Heart left ventricle (tissue), 16 donors: Measurements from ENCODE around the gene DLGAP4. TPM values are rescaled to one million over a fixed set of nuclear protein-coding genes. Genes with fewer than 3 reads are reported as not detected.

Source experiments
- ATAC-seq, 4 donors: fragments of 200-7000 bp; cut with Tn5 transposase; one replicate each; pipeline ENCODE4 v1.9.1; 2020 to 2022; ENCODE audit warnings: moderate library complexity in 4 of 4, mild to moderate bottlenecking in 3 of 4, moderate number of reproducible peaks in 1 of 4
- DNase-seq, 5 donors: peaks; one replicate each; pipeline ENCODE4 v3.0.0-alpha.2; 2020
- H3K27ac ChIP-seq, 12 donors: fragments of 200-600 bp; sonication (generic) in 4 of 12; one replicate each; pipeline versions ENCODE4 v1.5.0 to v1.8.0; 2016 to 2022; ENCODE audit warnings: mild to moderate bottlenecking in 2 of 12
- H3K27me3 ChIP-seq, 9 donors: fragments of 200-600 bp; sonication (generic) in 2 of 9; one replicate each; pipeline versions ENCODE4 v1.5.1 to v1.8.0; 2016 to 2022; ENCODE audit warnings: mild to moderate bottlenecking in 3 of 9
- H3K36me3 ChIP-seq, 9 donors: fragments of 200-600 bp; sonication (generic) in 2 of 9; one replicate each; pipeline versions ENCODE4 v1.5.0 to v1.8.0; 2018 to 2022; ENCODE audit warnings: mild to moderate bottlenecking in 2 of 9
- H3K4me1 ChIP-seq, 12 donors: fragments of 200-600 bp; sonication (generic) in 4 of 12; one replicate each; pipeline versions ENCODE4 v1.5.0 to v1.8.0; 2016 to 2022; ENCODE audit warnings: mild to moderate bottlenecking in 3 of 12
- H3K4me3 ChIP-seq, 12 donors: fragments of 200-600 bp; sonication (generic) in 4 of 12; one replicate each; pipeline versions ENCODE4 v1.5.0 to v1.8.0; 2017 to 2022; ENCODE audit warnings: mild to moderate bottlenecking in 9 of 12, moderate library complexity in 4 of 12
- H3K9me3 ChIP-seq, 12 donors: fragments of 200-600 bp; sonication (generic) in 4 of 12; one replicate each; pipeline versions ENCODE4 v1.5.0 to v1.8.0; 2016 to 2022; ENCODE audit warnings: mild to moderate bottlenecking in 1 of 12
- POLR2A ChIP-seq, 2 donors: fragments of 450-650 bp; IDR thresholded peaks; one replicate each; pipeline ENCODE4 v1.6.1; 2017; ENCODE audit warnings: antibody characterized with exemption in 2 of 2, mild to moderate bottlenecking in 2 of 2, moderate library complexity in 2 of 2
- WGBS, 4 donors: extraction: QIAGEN DNeasy Blood & Tissue Kit in 2 of 4; methylation state at CpG; one replicate each; pipeline versions ENCODE4 v1.1.5 to v1.1.7; 2013 to 2018; 5-methylcytosine and 5-hydroxymethylcytosine counted together
- intact Hi-C, 10 donors: fragments of 100-400 bp; cut with DNase I; formaldehyde crosslinking; loops; one replicate each; pipeline versions ENCODE4 v1.11.1 to v1.14.2; 2022
- polyA plus RNA-seq, 2 donors: library from polyadenylated mRNA; stranded (reverse); fragments of 200-250 nt; gene quantifications; one replicate each; pipeline ENCODE4 v1.2.3, GENCODE V29; 2013
- total RNA-seq, 9 donors: library from RNA; depleted of rRNA in 2 of 9; stranded (reverse); fragments of >200 nt in 2 of 9; fragmentation: NEBNext Ultra II Directional in 3 of 9; extraction: Animal tissue kit (Norgen Biotek cat#: 25700) in 3 of 9; gene quantifications; one replicate each; pipeline versions ENCODE4 v1.1.0 to v1.2.4, GENCODE V29; 2016 to 2023
- TF ChIP-seq, protein P1 (sequence below), 12 donors: fragments of 200-600 bp; sonication (generic) in 4 of 12; IDR thresholded peaks; one replicate each; pipeline versions ENCODE4 v1.5.0 to v1.8.0; 2018 to 2022; ENCODE audit warnings: antibody characterized with exemption in 12 of 12, mild to moderate bottlenecking in 5 of 12
- donor health status: ischemic (EF 13 %, LVEDD 7.1; RV severe dilation, severe dysfunction).
- donor health status: healthy with polysubstance abuse.
- donor health status: DM: no; HTN: yes; CAD: no.
- donor health status: DM: no; HTN: no; CAD: no.
- donor health status: ischemic (EF 25% LVEDD 6.9; RV normal size, moderate dysfunction).
- donor health status: ischemic (EF 25% LVEDD 5.7; RV mildly dilated, moderate dysfunction).
- donor health status: healthy.
- donor health status: DM: yes; HTN: yes; CAD: no.
- donor health status: ischemic (EF 35%, LVEDD 5.7; RV mildly dilated, moderate dysfunction).
- donor health status: nonischemic (EF 11% LVEDD 7.7; RV severe dilation, severe dysfunction).
- donor health status: DM: yes; HTN: yes; CAD: no.
- donor health status: PGD.
- donor health status: ischemic (EF 29% LVEDD 5.4; RV normal size, mild dysfunction).
- donor health status: nonischemic (EF 23%, LVEDD 6.1; RV moderate dilation, normal function).

DLGAP4 gene
- total and polyA plus RNA-seq, 11 donors = 25.6 to 76.7 (median 55.1) TPM

DNA sequence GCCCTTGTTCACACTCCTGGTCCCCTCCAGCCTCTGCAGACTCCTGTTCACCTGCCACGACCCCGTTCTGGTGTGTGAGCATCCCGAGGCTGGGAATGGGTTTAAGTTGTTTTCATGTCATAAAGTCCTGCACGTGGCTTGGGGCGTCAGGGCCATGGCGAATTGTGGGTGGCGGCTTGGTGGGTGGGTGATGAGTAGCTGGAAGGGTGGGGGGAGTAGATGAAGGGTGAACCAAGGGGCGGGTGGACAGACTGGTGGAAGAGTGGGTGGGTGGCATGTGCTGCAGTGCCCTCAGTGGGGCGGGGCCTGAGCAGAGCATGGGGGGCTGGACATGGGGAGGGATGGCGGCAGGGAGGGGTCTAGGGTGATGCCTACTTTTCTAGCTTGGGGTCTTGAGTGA, 54.3 kb downstream of the DLGAP4 start:
- TF ChIP-seq, protein P1, sequence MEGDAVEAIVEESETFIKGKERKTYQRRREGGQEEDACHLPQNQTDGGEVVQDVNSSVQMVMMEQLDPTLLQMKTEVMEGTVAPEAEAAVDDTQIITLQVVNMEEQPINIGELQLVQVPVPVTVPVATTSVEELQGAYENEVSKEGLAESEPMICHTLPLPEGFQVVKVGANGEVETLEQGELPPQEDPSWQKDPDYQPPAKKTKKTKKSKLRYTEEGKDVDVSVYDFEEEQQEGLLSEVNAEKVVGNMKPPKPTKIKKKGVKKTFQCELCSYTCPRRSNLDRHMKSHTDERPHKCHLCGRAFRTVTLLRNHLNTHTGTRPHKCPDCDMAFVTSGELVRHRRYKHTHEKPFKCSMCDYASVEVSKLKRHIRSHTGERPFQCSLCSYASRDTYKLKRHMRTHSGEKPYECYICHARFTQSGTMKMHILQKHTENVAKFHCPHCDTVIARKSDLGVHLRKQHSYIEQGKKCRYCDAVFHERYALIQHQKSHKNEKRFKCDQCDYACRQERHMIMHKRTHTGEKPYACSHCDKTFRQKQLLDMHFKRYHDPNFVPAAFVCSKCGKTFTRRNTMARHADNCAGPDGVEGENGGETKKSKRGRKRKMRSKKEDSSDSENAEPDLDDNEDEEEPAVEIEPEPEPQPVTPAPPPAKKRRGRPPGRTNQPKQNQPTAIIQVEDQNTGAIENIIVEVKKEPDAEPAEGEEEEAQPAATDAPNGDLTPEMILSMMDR (IDR thresholded peaks at IDR 0.05) = no peak
- no peak for TF ChIP-seq POLR2A (IDR thresholded peaks at IDR 0.05)
- intact Hi-C loops = no loop called here
- ATAC-seq (no peak), DNase-seq (no peak)
- WGBS, 4 donors = 58 to 71% (median 65%) methylated on average over 10 of the region's 10 CpGs
- no peak overlapping the region for H3K27ac ChIP-seq
- peaks cover 0 to 22% (median 0%) of the 10 kb centered on the region in 9 donors for H3K27me3 ChIP-seq
- no peaks in the 10 kb centered on the region for H3K4me1 ChIP-seq
- H3K9me3 ChIP-seq = no peaks in the 10 kb centered on the region
- H3K36me3 ChIP-seq = no peaks in the 10 kb centered on the region
- no peak overlapping the region for H3K4me3 ChIP-seq

DNA sequence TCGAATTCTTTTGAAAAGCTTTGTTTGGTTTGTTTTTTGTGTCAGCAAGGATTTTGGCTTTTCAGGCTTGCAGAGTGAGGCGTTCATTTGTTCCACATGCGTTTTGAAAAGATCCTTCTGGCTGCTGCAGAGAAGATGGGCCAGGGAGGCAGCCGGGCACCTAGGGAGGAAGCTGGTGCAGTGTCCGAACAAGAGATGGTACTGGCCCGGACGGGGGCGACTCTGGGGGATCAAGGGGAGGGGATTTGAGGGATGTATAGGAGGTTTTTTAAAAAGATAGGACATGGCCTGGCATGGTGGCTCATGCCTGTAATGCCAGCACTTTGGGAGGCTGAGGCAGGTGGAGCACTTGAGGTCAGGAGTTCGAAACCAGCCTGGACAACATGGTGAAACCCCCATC, 55.3 kb downstream of the DLGAP4 start:
- peaks cover 0 to 22% (median 0%) of the 10 kb centered on the region in 9 donors for H3K27me3 ChIP-seq
- no peak for ATAC-seq
- no peaks in the 10 kb centered on the region for H3K36me3 ChIP-seq
- H3K9me3 ChIP-seq = no peaks in the 10 kb centered on the region
- no peak for TF ChIP-seq POLR2A (IDR thresholded peaks at IDR 0.05)
- TF ChIP-seq, protein P1 (IDR thresholded peaks at IDR 0.05) = no peak
- peak in 1 of 5 donors; percentile 20 for DNase-seq
- H3K4me3 ChIP-seq = no peak overlapping the region
- 70 to 73% (median 72%) methylated on average over 9 of the region's 9 CpGs for WGBS, 4 donors
- no peak overlapping the region for H3K27ac ChIP-seq
- intact Hi-C loops = no loop called here
- H3K4me1 ChIP-seq = no peaks in the 10 kb centered on the region

DNA sequence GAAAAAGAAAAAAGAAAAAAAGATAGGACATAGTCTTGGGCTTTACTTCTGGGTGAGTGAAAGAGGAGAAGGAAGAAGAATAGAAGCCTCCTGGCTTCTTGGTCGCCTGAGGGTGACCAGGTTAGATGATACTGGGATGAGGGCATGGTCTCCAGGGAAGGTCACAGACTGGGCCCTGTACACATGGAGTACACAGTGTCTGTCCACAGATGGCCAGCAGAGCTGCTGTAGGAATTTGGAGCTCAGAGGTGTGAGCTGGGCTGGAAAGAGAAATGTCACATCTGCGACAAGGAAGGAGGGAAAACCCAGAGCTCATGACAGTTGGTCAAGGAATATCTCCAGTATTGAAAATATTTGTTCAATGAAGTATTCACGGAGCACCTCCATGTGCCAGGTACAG, 56.1 kb downstream of the DLGAP4 start:
- DNase-seq (no peak), ATAC-seq (no peak)
- H3K36me3 ChIP-seq = no peaks in the 10 kb centered on the region
- H3K27me3 ChIP-seq = peaks cover 0 to 28% (median 0%) of the 10 kb centered on the region in 9 donors
- H3K4me1 ChIP-seq = no peaks in the 10 kb centered on the region
- intact Hi-C loops = no loop called here
- no peaks in the 10 kb centered on the region for H3K9me3 ChIP-seq
- no peak overlapping the region for H3K4me3 ChIP-seq
- WGBS, 4 donors = 73 to 81% (median 76%) methylated on average over 3 of the region's 3 CpGs
- TF ChIP-seq, protein P1 (IDR thresholded peaks at IDR 0.05) = no peak
- TF ChIP-seq POLR2A (IDR thresholded peaks at IDR 0.05) = no peak
- H3K27ac ChIP-seq = no peak overlapping the region

DNA sequence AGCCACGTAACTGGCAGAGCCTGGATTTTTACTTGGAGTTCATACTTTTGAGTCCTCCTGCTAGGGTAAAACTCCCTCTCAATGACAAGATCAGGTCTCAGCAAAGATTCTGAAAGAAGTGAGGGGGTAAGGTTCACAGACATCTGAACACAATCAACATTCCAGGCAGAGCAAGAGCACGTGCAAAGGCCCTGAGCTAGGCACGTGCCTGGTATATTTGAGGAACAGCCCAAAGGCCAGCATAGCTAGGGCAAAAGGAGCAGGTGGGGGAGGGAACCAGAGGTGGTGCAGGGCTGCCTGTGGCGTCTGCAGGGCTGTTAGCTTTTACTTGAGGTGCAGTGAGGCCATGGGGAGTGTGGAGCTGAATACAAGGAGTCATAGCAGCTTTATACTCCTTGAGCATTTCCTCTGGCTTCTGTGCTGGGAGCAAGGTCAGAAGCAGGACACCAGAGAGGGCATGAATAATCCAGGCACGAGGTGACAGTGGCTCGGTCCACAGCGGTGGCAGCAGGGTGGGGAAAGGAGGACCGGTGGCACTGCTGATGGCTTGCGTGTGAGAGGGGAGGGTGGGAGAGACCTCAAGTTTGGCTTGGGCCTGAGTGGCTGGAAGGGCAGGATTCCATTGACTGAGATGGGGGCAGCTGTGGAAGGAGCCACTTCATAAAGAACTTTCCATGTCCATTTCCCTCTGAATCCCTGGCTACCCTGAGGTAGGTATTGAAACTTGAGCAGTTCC, 57.0 kb downstream of the DLGAP4 start:
- no peaks in the 10 kb centered on the region for H3K36me3 ChIP-seq
- H3K27ac ChIP-seq = no peak overlapping the region
- ATAC-seq (no peak), DNase-seq (no peak)
- TF ChIP-seq, protein P1 (IDR thresholded peaks at IDR 0.05) = no peak
- TF ChIP-seq POLR2A (IDR thresholded peaks at IDR 0.05) = no peak
- H3K4me1 ChIP-seq = no peaks in the 10 kb centered on the region
- no peaks in the 10 kb centered on the region for H3K9me3 ChIP-seq
- 69 to 78% (median 75%) methylated on average over 9 of the region's 9 CpGs for WGBS, 4 donors
- H3K27me3 ChIP-seq = peaks cover 0 to 30% (median 2%) of the 10 kb centered on the region in 9 donors
- intact Hi-C loops = no loop called here
- H3K4me3 ChIP-seq = no peak overlapping the region
